ENCODE data around the gene CKMT2. TPM values are rescaled to one million over a fixed set of nuclear protein-coding genes. Genes with fewer than 3 reads are reported as not detected.

Gene CKMT2
- total RNA-seq, 2 donors from 2014 or later = 0.40 to 2.0 TPM

DNA sequence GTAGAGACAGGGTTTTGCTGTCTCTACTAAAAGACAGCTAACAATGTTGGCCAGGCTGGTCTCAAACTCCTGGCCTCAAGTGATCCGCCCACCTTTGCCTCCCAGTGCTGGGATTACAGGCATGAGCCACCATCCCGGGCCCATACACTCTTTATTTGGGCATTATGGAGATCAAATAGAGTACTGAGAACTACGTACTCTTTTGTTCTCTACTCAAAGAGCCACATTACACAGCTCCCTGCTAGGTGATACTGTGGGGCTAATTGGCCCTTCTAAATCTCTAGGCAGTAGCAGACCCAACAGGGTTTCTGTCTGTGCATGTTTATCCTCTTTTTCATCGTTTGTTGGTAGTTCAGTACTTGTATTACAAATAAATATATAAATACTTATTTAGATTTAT lies 16.1 kb downstream of the CKMT2 start:
- H3K9ac ChIP-seq (ENCODE audit: low read depth in 2 of 2, low read length in 2 of 2) = no peak overlapping the region
- no peaks in the 10 kb centered on the region for H3K27me3 ChIP-seq
- intact Hi-C loops (cut with DNase I) = no loop called here
- H3K36me3 ChIP-seq = no peaks in the 10 kb centered on the region
- no peak for TF ChIP-seq CTCF (IDR thresholded peaks at IDR 0.05)
- no peaks in the 10 kb centered on the region for H3K4me1 ChIP-seq
- no peaks in the 10 kb centered on the region for H3K9me3 ChIP-seq
- H3K4me3 ChIP-seq = no peak overlapping the region
- no peak for DNase-seq
- H3K27ac ChIP-seq = no peak overlapping the region

- H3K4me3 ChIP-seq = no peak overlapping the region
- intact Hi-C loops (cut with DNase I) = no loop called here
- no peak overlapping the region for H3K9ac ChIP-seq (ENCODE audit: low read depth in 2 of 2, low read length in 2 of 2)
- H3K27ac ChIP-seq = no peak overlapping the region
- H3K36me3 ChIP-seq = no peaks in the 10 kb centered on the region
- no peaks in the 10 kb centered on the region for H3K27me3 ChIP-seq
- no peak for TF ChIP-seq CTCF (IDR thresholded peaks at IDR 0.05)
- no peaks in the 10 kb centered on the region for H3K9me3 ChIP-seq
- no peak for DNase-seq
- H3K4me1 ChIP-seq = no peaks in the 10 kb centered on the region
Observed at GRCh38 chr5:81250004-81250403, 16.9 kb downstream of the CKMT2 start.

- Histone ChIP-seq H3K27me3 (no peaks in the 10 kb centered on the region), H3K9ac (ENCODE audit: low read depth in 2 of 2, low read length in 2 of 2) (no peak overlapping the region), H3K4me3 (no peak overlapping the region), H3K27ac (no peak overlapping the region), H3K4me1 (no peaks in the 10 kb centered on the region), H3K36me3 (no peaks in the 10 kb centered on the region), H3K9me3 (no peaks in the 10 kb centered on the region)
- TF ChIP-seq CTCF (IDR thresholded peaks at IDR 0.05) = no peak
- intact Hi-C loops (cut with DNase I) = no loop called here
- no peak for DNase-seq
Observed at GRCh38 chr5:81251922-81252321, 18.8 kb downstream of the CKMT2 start.

DNA sequence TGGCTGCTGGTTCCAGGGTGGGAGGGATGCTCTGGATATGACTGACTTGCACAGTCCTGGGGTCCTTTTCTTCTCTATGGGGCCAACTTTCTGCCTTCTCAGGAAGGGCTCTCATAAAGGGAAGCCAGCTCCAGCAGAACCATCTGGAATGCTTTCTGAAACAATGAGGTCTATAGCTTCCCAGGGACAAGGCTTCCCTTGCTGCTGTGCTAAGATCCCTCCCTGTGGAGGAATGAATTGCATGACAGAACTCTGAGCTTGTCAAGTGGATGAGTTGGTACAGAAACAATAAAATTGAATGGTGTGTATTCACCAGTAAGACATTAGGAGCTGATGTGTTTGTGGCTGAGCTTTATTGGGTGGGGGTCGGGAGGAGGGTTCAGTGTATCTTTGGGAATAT lies 19.8 kb downstream of the CKMT2 start:
- intact Hi-C loops (cut with DNase I) = no loop called here
- TF ChIP-seq CTCF (IDR thresholded peaks at IDR 0.05) = no peak
- H3K36me3 ChIP-seq = no peaks in the 10 kb centered on the region
- no peak overlapping the region for H3K4me3 ChIP-seq
- H3K9ac ChIP-seq (ENCODE audit: low read depth in 2 of 2, low read length in 2 of 2) = no peak overlapping the region
- no peaks in the 10 kb centered on the region for H3K27me3 ChIP-seq
- DNase-seq = no peak
- H3K27ac ChIP-seq = no peak overlapping the region
- no peaks in the 10 kb centered on the region for H3K4me1 ChIP-seq
- H3K9me3 ChIP-seq = no peaks in the 10 kb centered on the region

DNA sequence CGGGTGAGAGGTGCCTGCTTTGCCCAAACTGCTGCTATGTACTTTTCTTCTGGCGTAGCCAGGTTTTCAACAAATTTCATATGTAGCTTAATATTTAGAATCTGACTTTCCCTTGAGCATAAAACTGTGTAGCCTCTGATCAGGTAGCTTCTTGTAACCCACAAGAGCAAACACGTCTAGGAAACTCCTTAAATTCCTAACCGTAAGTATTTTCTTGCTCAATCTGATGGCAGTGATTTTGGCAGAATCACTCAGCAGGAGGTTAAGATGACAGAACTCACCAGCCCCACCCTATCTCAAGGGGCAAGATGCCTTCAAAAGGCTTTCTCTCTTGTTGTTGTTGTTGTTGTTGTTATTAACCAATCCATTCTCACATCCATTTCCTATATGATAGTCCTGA lies 20.8 kb downstream of the CKMT2 start:
- intact Hi-C loops (cut with DNase I) = no loop called here
- Histone ChIP-seq H3K9ac (ENCODE audit: low read depth in 2 of 2, low read length in 2 of 2) (no peak overlapping the region), H3K36me3 (no peaks in the 10 kb centered on the region), H3K4me1 (no peaks in the 10 kb centered on the region), H3K27me3 (no peaks in the 10 kb centered on the region), H3K9me3 (no peaks in the 10 kb centered on the region), H3K4me3 (no peak overlapping the region), H3K27ac (no peak overlapping the region)
- no peak for DNase-seq
- TF ChIP-seq CTCF (IDR thresholded peaks at IDR 0.05) = no peak

All from colonic mucosa (tissue), 4 donors.